Tibial nerve (tissue), 3 donors: Measurements from ENCODE around the gene NR2F1-AS1.

Source experiments
- EP300 ChIP-seq, 2 donors: sonication (generic); formaldehyde crosslinking; IDR thresholded peaks; one replicate each; pipeline ENCODE4 v1.6.1; 2017; ENCODE audit warnings: antibody characterized with exemption in 2 of 2, mild to moderate bottlenecking in 1 of 2
- POLR2A ChIP-seq, 2 donors: fragments of 450-650 bp; IDR thresholded peaks; one replicate each; pipeline ENCODE4 v1.6.1; 2017; ENCODE audit warnings: antibody characterized with exemption in 2 of 2, mild to moderate bottlenecking in 2 of 2, moderate library complexity in 2 of 2

- TF ChIP-seq EP300 (IDR thresholded peaks at IDR 0.05) (no peak), POLR2A (IDR thresholded peaks at IDR 0.05) (no peak)
Observed at GRCh38 chr5:93411716-93412115, 169.3 kb downstream of the NR2F1-AS1 start.
